Ectodermal cell (in vitro differentiated cells): ENCODE data around the gene TMEM44.

Source experiments
- H3K27ac ChIP-seq: 2 replicates; pipeline ENCODE4 v1.7.0; 2013; ENCODE audit warnings: mild to moderate bottlenecking, low read depth, low read length; ENCODE audit not compliant: insufficient read depth, poor library complexity, severe bottlenecking
- H3K27me3 ChIP-seq: 2 replicates; pipeline ENCODE4 v1.7.0; 2013; ENCODE audit warnings: mild to moderate bottlenecking, low read length; ENCODE audit not compliant: insufficient read depth, control insufficient read depth, poor library complexity, severe bottlenecking
- H3K36me3 ChIP-seq: one replicate; pipeline ENCODE4 v1.7.0; 2013; ENCODE audit warnings: low read length; ENCODE audit not compliant: control insufficient read depth, insufficient read depth
- H3K4me1 ChIP-seq: one replicate; pipeline ENCODE4 v1.7.0; 2013; ENCODE audit warnings: low read length; ENCODE audit not compliant: control insufficient read depth, insufficient read depth
- H3K4me3 ChIP-seq: 2 replicates; pipeline ENCODE4 v1.7.0; 2013; ENCODE audit warnings: low read depth, low read length, control low read depth; ENCODE audit not compliant: insufficient read depth
- H3K9me3 ChIP-seq: 2 replicates; pipeline ENCODE4 v1.7.0; 2013; ENCODE audit warnings: mild to moderate bottlenecking, low read length, moderate library complexity; ENCODE audit not compliant: control insufficient read depth
- whole genome bisulfite sequencing, 2 experiments: methylation state at CpG; one replicate each; pipeline ENCODE4 v1.1.7; 2013; ENCODE audit warnings: missing lambda C conversion rate in 2 of 2; 5-methylcytosine and 5-hydroxymethylcytosine counted together

Gene TMEM44

GRCh38 chr3:194624956-194625355, 8.3 kb downstream of the TMEM44 start:
- Histone ChIP-seq H3K9me3 (no peaks in the 10 kb centered on the region), H3K27ac (no peak overlapping the region), H3K27me3 (no peaks in the 10 kb centered on the region), H3K36me3 (peaks cover 22% of the 10 kb centered on the region), H3K4me3 (no peak overlapping the region), H3K4me1 (no peaks in the 10 kb centered on the region)
- WGBS, 2 experiments = 96% methylated on average over 6 of the region's 6 CpGs

GRCh38 chr3:194623449-194624290, 9.5 kb downstream of the TMEM44 start:
- H3K36me3 ChIP-seq = peaks cover 16% of the 10 kb centered on the region
- no peaks in the 10 kb centered on the region for H3K9me3 ChIP-seq
- H3K27me3 ChIP-seq = no peaks in the 10 kb centered on the region
- H3K4me1 ChIP-seq = no peaks in the 10 kb centered on the region
- 94% methylated on average over 25 of the region's 25 CpGs for WGBS, 2 experiments
- no peak overlapping the region for H3K27ac ChIP-seq
- H3K4me3 ChIP-seq = no peak overlapping the region

GRCh38 chr3:194622621-194623340, 10.4 kb downstream of the TMEM44 start:
- H3K4me3 ChIP-seq = no peak overlapping the region
- no peaks in the 10 kb centered on the region for H3K9me3 ChIP-seq
- 94% methylated on average over 26 of the region's 26 CpGs for WGBS, 2 experiments
- no peaks in the 10 kb centered on the region for H3K4me1 ChIP-seq
- peaks cover 8% of the 10 kb centered on the region for H3K36me3 ChIP-seq
- no peaks in the 10 kb centered on the region for H3K27me3 ChIP-seq
- no peak overlapping the region for H3K27ac ChIP-seq

- Histone ChIP-seq H3K36me3 (peaks cover 5% of the 10 kb centered on the region), H3K9me3 (no peaks in the 10 kb centered on the region), H3K27me3 (no peaks in the 10 kb centered on the region), H3K4me3 (no peak overlapping the region), H3K27ac (no peak overlapping the region), H3K4me1 (no peaks in the 10 kb centered on the region)
- 93 to 95% methylated on average over 14 of the region's 14 CpGs for WGBS, 2 experiments
Measured at GRCh38 chr3:194621947-194622346, 11.3 kb downstream of the TMEM44 start.

GRCh38 chr3:194620196-194620595, 13.0 kb downstream of the TMEM44 start:
- no peak overlapping the region for H3K27ac ChIP-seq
- no peaks in the 10 kb centered on the region for H3K4me1 ChIP-seq
- H3K4me3 ChIP-seq = no peak overlapping the region
- no peaks in the 10 kb centered on the region for H3K36me3 ChIP-seq
- H3K27me3 ChIP-seq = no peaks in the 10 kb centered on the region
- 93 to 94% methylated on average over 7 of the region's 7 CpGs for WGBS, 2 experiments
- H3K9me3 ChIP-seq = no peaks in the 10 kb centered on the region

- 90 to 93% methylated on average over 9 of the region's 9 CpGs for WGBS, 2 experiments
- Histone ChIP-seq H3K9me3 (no peaks in the 10 kb centered on the region), H3K27ac (no peak overlapping the region), H3K27me3 (no peaks in the 10 kb centered on the region), H3K36me3 (no peaks in the 10 kb centered on the region), H3K4me3 (no peak overlapping the region), H3K4me1 (no peaks in the 10 kb centered on the region)
Measured at GRCh38 chr3:194619741-194620140, 13.5 kb downstream of the TMEM44 start.

- no peak overlapping the region for H3K27ac ChIP-seq
- no peaks in the 10 kb centered on the region for H3K36me3 ChIP-seq
- H3K4me1 ChIP-seq = no peaks in the 10 kb centered on the region
- H3K4me3 ChIP-seq = no peak overlapping the region
- H3K9me3 ChIP-seq = no peaks in the 10 kb centered on the region
- 88 to 89% methylated on average over 23 of the region's 23 CpGs for whole genome bisulfite sequencing, 2 experiments
- H3K27me3 ChIP-seq = no peaks in the 10 kb centered on the region
Measured at GRCh38 chr3:194618858-194619608, 14.2 kb downstream of the TMEM44 start.

- 94 to 95% methylated on average over 9 of the region's 9 CpGs for WGBS, 2 experiments
Measured at GRCh38 chr3:194617827-194618226, 15.4 kb downstream of the TMEM44 start.

GRCh38 chr3:194617143-194617671, 16.0 kb downstream of the TMEM44 start:
- Histone ChIP-seq H3K36me3 (no peaks in the 10 kb centered on the region), H3K27me3 (no peaks in the 10 kb centered on the region), H3K4me1 (no peaks in the 10 kb centered on the region), H3K27ac (no peak overlapping the region), H3K9me3 (no peaks in the 10 kb centered on the region), H3K4me3 (no peak overlapping the region)
- WGBS, 2 experiments = 83% methylated on average over 14 of the region's 14 CpGs

More at GRCh38 chr3:194617827-194618226, 15.4 kb downstream of the TMEM44 start:
- no peak overlapping the region for H3K27ac ChIP-seq
- H3K27me3 ChIP-seq = no peaks in the 10 kb centered on the region
- H3K4me1 ChIP-seq = no peaks in the 10 kb centered on the region
- no peaks in the 10 kb centered on the region for H3K36me3 ChIP-seq
- no peaks in the 10 kb centered on the region for H3K9me3 ChIP-seq
- H3K4me3 ChIP-seq = no peak overlapping the region

- Histone ChIP-seq H3K4me3 (no peak overlapping the region), H3K9me3 (no peaks in the 10 kb centered on the region), H3K36me3 (no peaks in the 10 kb centered on the region), H3K27me3 (no peaks in the 10 kb centered on the region), H3K27ac (no peak overlapping the region), H3K4me1 (no peaks in the 10 kb centered on the region)
- 92 to 93% methylated on average over 11 of the region's 11 CpGs for WGBS, 2 experiments
Measured at GRCh38 chr3:194615226-194615625, 18.0 kb downstream of the TMEM44 start.
